ENCODE measurements around the gene BSN. TPM values are rescaled to one million over a fixed set of nuclear protein-coding genes. Genes with fewer than 3 reads are reported as not detected.
"Not testable (repeated sequence)": the region's sequence is repeated elsewhere in the genome, so short reads cannot be mapped to it uniquely, and the experiment has no call there.

The BSN gene
- total and polyA plus RNA-seq, 2 experiments from 2014 or later = 1.2 to 2.1 TPM

DNA sequence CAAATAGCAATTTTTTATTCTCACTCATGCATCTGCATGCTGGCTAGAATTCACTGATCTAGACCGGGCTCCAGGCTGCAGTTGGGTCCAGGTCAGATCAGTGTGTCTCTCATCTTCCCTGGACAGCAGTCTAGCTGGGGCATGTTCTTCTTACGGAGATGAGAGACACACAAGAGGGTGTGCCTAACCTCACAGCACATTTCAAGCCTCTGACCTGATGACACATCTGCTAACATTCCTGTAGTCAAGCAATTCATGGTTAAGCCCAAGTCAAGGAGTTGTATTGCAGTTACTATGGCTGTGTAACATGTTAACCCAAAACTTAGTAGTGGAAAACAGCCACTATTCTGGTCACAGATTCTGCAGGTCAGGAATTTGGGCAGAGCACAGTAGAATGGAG lies 13.1 kb downstream of the BSN start:
- DNase-seq (ENCODE audit: low read depth in 1 of 2, low spot score in 1 of 2) = no peak
- Histone ChIP-seq H3K9me3 (ENCODE audit: low read depth) (no peaks in the 10 kb centered on the region), H3K4me3 (no peak overlapping the region), H3K36me3 (no peaks in the 10 kb centered on the region), H3K27ac (no peak overlapping the region), H3K27me3 (no peaks in the 10 kb centered on the region), H3K4me1 (ENCODE audit: low read depth) (no peaks in the 10 kb centered on the region)
- TF ChIP-seq, protein P1, sequence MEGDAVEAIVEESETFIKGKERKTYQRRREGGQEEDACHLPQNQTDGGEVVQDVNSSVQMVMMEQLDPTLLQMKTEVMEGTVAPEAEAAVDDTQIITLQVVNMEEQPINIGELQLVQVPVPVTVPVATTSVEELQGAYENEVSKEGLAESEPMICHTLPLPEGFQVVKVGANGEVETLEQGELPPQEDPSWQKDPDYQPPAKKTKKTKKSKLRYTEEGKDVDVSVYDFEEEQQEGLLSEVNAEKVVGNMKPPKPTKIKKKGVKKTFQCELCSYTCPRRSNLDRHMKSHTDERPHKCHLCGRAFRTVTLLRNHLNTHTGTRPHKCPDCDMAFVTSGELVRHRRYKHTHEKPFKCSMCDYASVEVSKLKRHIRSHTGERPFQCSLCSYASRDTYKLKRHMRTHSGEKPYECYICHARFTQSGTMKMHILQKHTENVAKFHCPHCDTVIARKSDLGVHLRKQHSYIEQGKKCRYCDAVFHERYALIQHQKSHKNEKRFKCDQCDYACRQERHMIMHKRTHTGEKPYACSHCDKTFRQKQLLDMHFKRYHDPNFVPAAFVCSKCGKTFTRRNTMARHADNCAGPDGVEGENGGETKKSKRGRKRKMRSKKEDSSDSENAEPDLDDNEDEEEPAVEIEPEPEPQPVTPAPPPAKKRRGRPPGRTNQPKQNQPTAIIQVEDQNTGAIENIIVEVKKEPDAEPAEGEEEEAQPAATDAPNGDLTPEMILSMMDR (IDR thresholded peaks at IDR 0.05; ENCODE audit: low read depth, low read length) = no peak

DNA sequence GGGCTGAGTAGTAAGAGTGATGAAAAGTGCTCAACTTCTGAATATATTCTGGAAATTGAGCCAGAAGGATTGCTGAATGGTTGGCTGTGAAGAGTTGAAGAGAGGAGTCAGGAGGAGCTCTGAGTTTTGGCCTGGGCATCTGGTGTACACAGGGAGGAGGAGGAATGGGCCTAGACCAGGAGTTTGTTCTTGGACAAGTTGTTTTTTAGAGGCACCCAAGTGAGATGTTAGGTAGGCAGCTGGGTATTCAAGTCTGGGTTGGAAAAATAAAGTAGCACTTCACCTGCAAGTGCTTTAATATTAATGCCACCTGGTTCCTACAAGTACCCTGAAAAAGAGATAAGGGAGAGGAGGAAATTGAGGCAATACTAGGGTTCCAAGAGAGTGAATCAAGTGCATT lies 14.7 kb downstream of the BSN start:
- H3K9me3 ChIP-seq (ENCODE audit: low read depth) = no peaks in the 10 kb centered on the region
- no peak overlapping the region for H3K4me3 ChIP-seq
- DNase-seq (ENCODE audit: low read depth in 1 of 2, low spot score in 1 of 2) = no peak
- no peaks in the 10 kb centered on the region for H3K27me3 ChIP-seq
- no peaks in the 10 kb centered on the region for H3K4me1 ChIP-seq (ENCODE audit: low read depth)
- no peaks in the 10 kb centered on the region for H3K36me3 ChIP-seq
- TF ChIP-seq, protein P1 (IDR thresholded peaks at IDR 0.05; ENCODE audit: low read depth, low read length) = no peak
- H3K27ac ChIP-seq = no peak overlapping the region

DNA sequence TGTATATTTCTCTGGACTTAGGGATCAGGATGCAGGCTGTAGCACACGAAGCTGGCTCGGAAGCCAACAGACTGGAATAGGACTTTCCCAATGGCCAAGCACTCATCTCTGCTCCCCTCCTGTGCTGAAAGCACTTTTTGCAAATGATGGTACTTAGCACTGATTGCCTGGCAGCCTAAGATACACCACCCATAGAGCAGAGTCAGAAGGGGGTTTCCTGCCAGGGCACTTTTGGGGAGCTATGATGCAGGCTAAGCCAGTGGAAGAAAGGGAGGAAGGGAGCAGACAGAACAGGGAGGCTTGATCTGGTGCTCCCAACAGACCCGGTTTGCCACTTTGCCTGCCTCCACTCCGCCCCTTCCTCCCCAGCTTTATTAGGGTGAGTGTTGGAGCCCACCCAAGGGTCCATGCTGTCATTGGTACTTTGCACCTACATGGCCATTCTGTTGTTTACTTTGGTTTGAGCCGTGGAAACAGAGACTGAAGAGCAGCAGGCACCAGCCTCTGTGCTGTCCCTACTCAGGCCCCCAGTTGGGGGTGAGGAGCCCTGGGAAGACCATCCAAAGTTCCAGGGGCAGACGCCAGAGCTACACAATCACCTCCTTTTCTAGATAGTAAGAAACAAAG lies 15.9 kb downstream of the BSN start:
- Histone ChIP-seq H3K4me3 (no peak overlapping the region), H3K4me1 (ENCODE audit: low read depth) (no peaks in the 10 kb centered on the region), H3K36me3 (no peaks in the 10 kb centered on the region), H3K27me3 (no peaks in the 10 kb centered on the region), H3K9me3 (ENCODE audit: low read depth) (no peaks in the 10 kb centered on the region), H3K27ac (no peak overlapping the region)
- TF ChIP-seq, protein P1 (IDR thresholded peaks at IDR 0.05; ENCODE audit: low read depth, low read length) = no peak
- no peak for DNase-seq (ENCODE audit: low read depth in 1 of 2, low spot score in 1 of 2)

DNA sequence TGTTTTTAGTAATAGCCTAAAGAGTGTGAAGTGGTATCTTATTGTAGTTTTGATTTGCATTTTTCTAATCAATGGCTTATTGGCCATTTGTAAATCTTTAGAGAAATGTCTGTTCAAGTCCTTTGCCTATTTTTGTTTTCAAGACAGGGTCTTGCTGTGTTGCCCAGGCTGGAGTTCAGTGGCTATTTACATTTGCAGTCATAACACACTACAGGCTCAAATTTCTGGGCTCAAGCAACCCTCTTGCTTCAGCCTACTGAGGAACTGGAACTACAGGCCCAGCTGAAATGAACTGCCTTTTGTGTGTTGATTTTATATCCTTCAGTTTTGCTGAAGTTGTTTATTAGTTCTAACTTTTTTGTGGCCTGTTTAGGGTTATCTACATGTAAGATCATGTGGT lies 27.9 kb downstream of the BSN start:
- Histone ChIP-seq H3K36me3 (no peaks in the 10 kb centered on the region), H3K4me3 (no peak overlapping the region), H3K4me1 (ENCODE audit: low read depth) (no peaks in the 10 kb centered on the region), H3K27ac (no peak overlapping the region), H3K27me3 (no peaks in the 10 kb centered on the region), H3K9me3 (ENCODE audit: low read depth) (no peaks in the 10 kb centered on the region)
- TF ChIP-seq, protein P1 (IDR thresholded peaks at IDR 0.05; ENCODE audit: low read depth, low read length) = no peak
- DNase-seq (ENCODE audit: low read depth in 1 of 2, low spot score in 1 of 2) = no peak

DNA sequence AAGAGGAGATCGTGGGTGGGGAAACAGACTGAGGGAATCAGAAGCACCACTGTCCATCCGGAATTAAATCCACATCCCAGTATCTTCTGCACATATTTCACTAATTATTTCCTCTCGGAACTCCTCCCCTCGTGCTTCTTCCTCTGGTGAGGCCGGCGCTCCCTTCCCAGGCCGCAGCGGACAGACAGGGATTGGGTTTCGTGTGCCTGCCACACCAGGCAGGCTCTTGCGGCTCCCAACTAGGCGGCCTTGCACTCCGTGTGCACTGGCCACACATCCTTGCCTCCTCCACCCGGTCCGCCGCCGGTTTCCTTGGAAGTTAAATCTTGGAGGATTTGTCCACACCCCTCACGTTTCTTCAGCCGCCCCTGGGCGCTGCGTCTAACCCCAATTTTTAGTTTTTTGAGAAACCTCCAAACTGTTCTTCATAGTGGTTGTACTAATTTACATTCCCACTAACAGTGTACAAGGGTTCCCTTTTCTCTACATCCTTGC lies 31.0 kb downstream of the BSN start:
- not testable (repeated sequence) for H3K4me1 ChIP-seq (ENCODE audit: low read depth); H3K9me3 ChIP-seq (ENCODE audit: low read depth); H3K27ac ChIP-seq; H3K27me3 ChIP-seq; H3K36me3 ChIP-seq; H3K4me3 ChIP-seq; DNase-seq (ENCODE audit: low read depth in 1 of 2, low spot score in 1 of 2)

DNA sequence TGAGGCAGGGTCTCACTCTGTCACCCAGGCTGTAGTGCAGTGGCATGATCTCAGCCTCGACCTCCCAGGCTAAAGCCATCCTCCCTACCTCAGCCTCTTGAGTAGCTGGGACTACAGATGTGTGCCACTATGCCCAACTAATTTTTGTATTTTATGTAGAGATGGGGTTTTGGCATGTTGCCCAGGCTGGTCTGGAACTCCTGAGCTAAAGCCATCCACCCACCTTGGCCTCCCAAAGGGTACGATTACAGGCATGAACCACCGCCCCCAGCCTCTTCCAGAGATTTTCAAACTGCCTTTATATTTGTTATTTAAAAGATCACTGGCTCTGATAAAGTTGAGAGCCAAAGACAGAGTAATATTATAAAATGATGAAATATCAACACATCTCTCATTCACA lies 37.3 kb downstream of the BSN start:
- Histone ChIP-seq H3K4me3 (no peak overlapping the region), H3K36me3 (no peaks in the 10 kb centered on the region), H3K9me3 (ENCODE audit: low read depth) (no peaks in the 10 kb centered on the region), H3K27ac (no peak overlapping the region), H3K4me1 (ENCODE audit: low read depth) (no peaks in the 10 kb centered on the region), H3K27me3 (no peaks in the 10 kb centered on the region)
- TF ChIP-seq, protein P1 (IDR thresholded peaks at IDR 0.05; ENCODE audit: low read depth, low read length) = no peak
- DNase-seq (ENCODE audit: low read depth in 1 of 2, low spot score in 1 of 2) = no peak
